ENCODE measurements around the gene HNRNPR. TPM values are rescaled to one million over a fixed set of nuclear protein-coding genes. Genes with fewer than 3 reads are reported as not detected.
"Not testable (repeated sequence)": the region's sequence is repeated elsewhere in the genome, so short reads cannot be mapped to it uniquely, and the experiment has no call there.

HNRNPR gene
- total RNA-seq, 2 donors from 2014 or later, result 187 to 210 TPM

DNA sequence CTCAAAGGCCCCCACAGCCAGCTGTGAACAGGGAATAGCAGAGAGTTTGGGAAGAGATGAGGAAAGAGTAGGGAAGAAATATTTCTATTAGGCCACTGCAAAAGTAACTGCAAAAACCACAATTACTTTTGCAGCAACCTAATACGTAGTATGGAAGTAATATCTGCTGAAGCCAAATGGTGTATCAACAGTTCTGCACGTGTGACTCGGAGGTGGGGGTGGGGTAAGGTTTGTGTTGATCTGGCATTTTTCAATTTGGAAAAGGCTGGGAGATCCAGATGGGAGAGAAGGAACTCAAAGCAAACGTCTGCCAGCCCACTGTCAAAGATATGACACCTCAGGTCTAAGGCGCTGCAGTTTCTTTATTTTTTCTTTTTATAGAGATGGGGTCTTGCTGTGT is 36.6 kb upstream of the HNRNPR start:
- no peaks in the 10 kb centered on the region for H3K27me3 ChIP-seq (ENCODE audit: control insufficient read depth, insufficient read depth, low read length, poor library complexity, severe bottlenecking)
- TF ChIP-seq CTCF (conservative IDR thresholded peaks at IDR 0.05), result no peak
- H3K4me3 ChIP-seq (ENCODE audit: low read length), result no peak overlapping the region
- H3K9me3 Mint-ChIP-seq, result peaks cover 4% of the 10 kb centered on the region
- H3K27me3 Mint-ChIP-seq (ENCODE audit: insufficient read depth), result peaks cover 61% of the 10 kb centered on the region
- no peaks in the 10 kb centered on the region for H3K9me3 ChIP-seq (ENCODE audit: control insufficient read depth, low read length)
- H3K27ac Mint-ChIP-seq, result no peak overlapping the region
- peaks cover 14% of the 10 kb centered on the region for H3K4me1 Mint-ChIP-seq
- H3K36me3 ChIP-seq (ENCODE audit: control insufficient read depth, insufficient read depth, low read length), result no peaks in the 10 kb centered on the region
- DNase-seq, result peak; percentile 28
- H3K4me1 ChIP-seq (ENCODE audit: control insufficient read depth, insufficient read depth, low read length), result peaks cover 6% of the 10 kb centered on the region
- no peak overlapping the region for H3K9ac ChIP-seq (ENCODE audit: extremely low read depth, low read length, poor library complexity, severe bottlenecking)
- WGBS, 2 experiments (ENCODE audit: insufficient coverage in 1 of 2, insufficient read length in 1 of 2), result 69 to 82% methylated on average over 3 to 4 of the region's 5 CpGs
- no peak overlapping the region for H3K4me3 Mint-ChIP-seq
- no peak overlapping the region for H3K27ac ChIP-seq (ENCODE audit: low read depth, low read length)
- H3K36me3 Mint-ChIP-seq (ENCODE audit: low read depth), result peaks cover 6% of the 10 kb centered on the region

- not testable (repeated sequence) for H3K36me3 Mint-ChIP-seq (ENCODE audit: low read depth); H3K9ac ChIP-seq (ENCODE audit: extremely low read depth, low read length, poor library complexity, severe bottlenecking); H3K4me3 Mint-ChIP-seq; H3K9me3 ChIP-seq (ENCODE audit: control insufficient read depth, low read length); H3K27me3 ChIP-seq (ENCODE audit: control insufficient read depth, insufficient read depth, low read length, poor library complexity, severe bottlenecking); H3K4me3 ChIP-seq (ENCODE audit: low read length); H3K9me3 Mint-ChIP-seq; H3K27ac ChIP-seq (ENCODE audit: low read depth, low read length); H3K36me3 ChIP-seq (ENCODE audit: control insufficient read depth, insufficient read depth, low read length); H3K27ac Mint-ChIP-seq; H3K4me1 ChIP-seq (ENCODE audit: control insufficient read depth, insufficient read depth, low read length)
- peak; percentile 49 for DNase-seq
- Mint-ChIP-seq H3K4me1 (peaks cover 14% of the 10 kb centered on the region), H3K27me3 (ENCODE audit: insufficient read depth) (peaks cover 57% of the 10 kb centered on the region)
- WGBS, 2 experiments (ENCODE audit: insufficient coverage in 1 of 2, insufficient read length in 1 of 2), result 60 to 63% methylated on average over 4 of the region's 4 CpGs
Observed at GRCh38 chr1:23380236-23380635, 36.2 kb upstream of the HNRNPR start.

GRCh38 chr1:23376890-23377811 is 33.1 kb upstream of the HNRNPR start:
- DNase-seq, result peak; percentile 53
- Histone ChIP-seq H3K4me3 (ENCODE audit: low read length) (no peak overlapping the region), H3K27ac (ENCODE audit: low read depth, low read length) (peak overlapping the region; percentile 7), H3K36me3 (ENCODE audit: control insufficient read depth, insufficient read depth, low read length) (peaks cover 7% of the 10 kb centered on the region), H3K27me3 (ENCODE audit: control insufficient read depth, insufficient read depth, low read length, poor library complexity, severe bottlenecking) (no peaks in the 10 kb centered on the region), H3K4me1 (ENCODE audit: control insufficient read depth, insufficient read depth, low read length) (peaks cover 20% of the 10 kb centered on the region), H3K9me3 (ENCODE audit: control insufficient read depth, low read length) (no peaks in the 10 kb centered on the region), H3K9ac (ENCODE audit: extremely low read depth, low read length, poor library complexity, severe bottlenecking) (no peak overlapping the region)
- Mint-ChIP-seq H3K36me3 (ENCODE audit: low read depth) (peaks cover 5% of the 10 kb centered on the region), H3K27ac (peak overlapping the region; percentile 20), H3K27me3 (ENCODE audit: insufficient read depth) (peaks cover 48% of the 10 kb centered on the region), H3K4me1 (peaks cover 40% of the 10 kb centered on the region), H3K4me3 (no peak overlapping the region), H3K9me3 (peaks cover 4% of the 10 kb centered on the region)
- no peak for TF ChIP-seq CTCF (conservative IDR thresholded peaks at IDR 0.05)
- 79 to 89% methylated on average over 10 to 19 of the region's 19 CpGs for WGBS, 2 experiments (ENCODE audit: insufficient coverage in 1 of 2, insufficient read length in 1 of 2)

- DNase-seq, result peak; percentile 72
- H3K27ac Mint-ChIP-seq, result peak overlapping the region; percentile 74
- not testable (repeated sequence) for H3K27ac ChIP-seq (ENCODE audit: low read depth, low read length); H3K9me3 Mint-ChIP-seq; H3K36me3 Mint-ChIP-seq (ENCODE audit: low read depth); H3K9me3 ChIP-seq (ENCODE audit: control insufficient read depth, low read length); H3K27me3 ChIP-seq (ENCODE audit: control insufficient read depth, insufficient read depth, low read length, poor library complexity, severe bottlenecking)
- peak overlapping the region; percentile 16 for H3K4me3 Mint-ChIP-seq
- Histone ChIP-seq H3K9ac (ENCODE audit: extremely low read depth, low read length, poor library complexity, severe bottlenecking) (peak overlapping the region; percentile 6), H3K4me3 (ENCODE audit: low read length) (peak overlapping the region; percentile 32), H3K4me1 (ENCODE audit: control insufficient read depth, insufficient read depth, low read length) (peaks cover 31% of the 10 kb centered on the region), H3K36me3 (ENCODE audit: control insufficient read depth, insufficient read depth, low read length) (peaks cover 11% of the 10 kb centered on the region)
- H3K4me1 Mint-ChIP-seq, result peaks cover 59% of the 10 kb centered on the region
- 51 to 64% methylated on average over 9 to 12 of the region's 12 CpGs for WGBS, 2 experiments (ENCODE audit: insufficient coverage in 1 of 2, insufficient read length in 1 of 2)
- H3K27me3 Mint-ChIP-seq (ENCODE audit: insufficient read depth), result peaks cover 48% of the 10 kb centered on the region
Observed at GRCh38 chr1:23374079-23374735, 30.1 kb upstream of the HNRNPR start.

All from endodermal cell (in vitro differentiated cells).